HG03097 (cell line): ENCODE measurements around the gene PPT1.
"Not testable (repeated sequence)": the region's sequence is repeated elsewhere in the genome, so short reads cannot be mapped to it uniquely, and the experiment has no call there.

Experiments
- ATAC-seq: cut with Tn5 transposase; IDR thresholded peaks from one replicate; pipeline ENCODE4 v1.9.1; 2021; ENCODE audit not compliant: unreplicated experiment, low FRiP score

Gene PPT1

GRCh38 chr1:40057310-40058030 lies 39.6 kb downstream of the PPT1 start:
- ATAC-seq = no peak

- ATAC-seq = no peak
These were observed 40.3 kb downstream of the PPT1 start for GRCh38 chr1:40056519-40057309.

- ATAC-seq = no peak
These were observed 43.7 kb downstream of the PPT1 start for GRCh38 chr1:40053138-40053887.

- ATAC-seq = no peak
These were observed 46.2 kb downstream of the PPT1 start for GRCh38 chr1:40050863-40051262.

GRCh38 chr1:40049725-40050124 lies 47.3 kb downstream of the PPT1 start:
- no peak for ATAC-seq

GRCh38 chr1:40047769-40048168 lies 49.3 kb downstream of the PPT1 start:
- ATAC-seq = no peak

- no peak for ATAC-seq
These were observed 49.8 kb downstream of the PPT1 start for GRCh38 chr1:40047276-40047675.

- ATAC-seq = no peak
These were observed 51.3 kb downstream of the PPT1 start for GRCh38 chr1:40045766-40046165.

- no peak for ATAC-seq
These were observed 51.9 kb downstream of the PPT1 start for GRCh38 chr1:40045182-40045581.

- no peak for ATAC-seq
These were observed 52.9 kb downstream of the PPT1 start for GRCh38 chr1:40044110-40044509.

GRCh38 chr1:40042341-40042740 lies 54.7 kb downstream of the PPT1 start:
- ATAC-seq = no peak

GRCh38 chr1:40041466-40041838 lies 55.6 kb downstream of the PPT1 start:
- ATAC-seq = no peak

- ATAC-seq = peak; percentile 78
These were observed 56.3 kb downstream of the PPT1 start, which contains the start of gene CAP1 for GRCh38 chr1:40040511-40041465. TSS of gene CAP1 (plus strand) at chr1:40040729. CDS start at chr1:40059347, 18,618 bp downstream.

GRCh38 chr1:40039757-40040510 lies 57.1 kb downstream of the PPT1 start:
- ATAC-seq = peak; percentile 55

- peak; percentile 3 for ATAC-seq
These were observed 57.8 kb downstream of the PPT1 start for GRCh38 chr1:40039245-40039756.

- no peak for ATAC-seq
These were observed 58.4 kb downstream of the PPT1 start for GRCh38 chr1:40038697-40039096.

GRCh38 chr1:40037254-40037653 lies 59.8 kb downstream of the PPT1 start:
- ATAC-seq = not testable (repeated sequence)

GRCh38 chr1:40036574-40036973 lies 60.5 kb downstream of the PPT1 start:
- ATAC-seq = no peak

GRCh38 chr1:40034869-40035268 lies 62.2 kb downstream of the PPT1 start:
- no peak for ATAC-seq
